ENCODE measurements around the gene CENPT. TPM values are rescaled to one million over a fixed set of nuclear protein-coding genes. Genes with fewer than 3 reads are reported as not detected.

The CENPT gene
- total RNA-seq, 2 donors from 2014 or later = 57.1 to 122 TPM

- no peaks in the 10 kb centered on the region for H3K36me3 ChIP-seq (replicated peaks in 1 of 2; ENCODE audit: insufficient read depth in 1 of 2, low read depth in 2 of 2)
- DNase-seq (no peak), ATAC-seq (no peak)
- no peaks in the 10 kb centered on the region for H3K9me3 ChIP-seq
- intact Hi-C loops (cut with DNase I) = no loop called here
- no peaks in the 10 kb centered on the region for H3K27me3 ChIP-seq
- peaks cover 4% of the 10 kb centered on the region for H3K4me1 ChIP-seq
- TF ChIP-seq, protein P1, sequence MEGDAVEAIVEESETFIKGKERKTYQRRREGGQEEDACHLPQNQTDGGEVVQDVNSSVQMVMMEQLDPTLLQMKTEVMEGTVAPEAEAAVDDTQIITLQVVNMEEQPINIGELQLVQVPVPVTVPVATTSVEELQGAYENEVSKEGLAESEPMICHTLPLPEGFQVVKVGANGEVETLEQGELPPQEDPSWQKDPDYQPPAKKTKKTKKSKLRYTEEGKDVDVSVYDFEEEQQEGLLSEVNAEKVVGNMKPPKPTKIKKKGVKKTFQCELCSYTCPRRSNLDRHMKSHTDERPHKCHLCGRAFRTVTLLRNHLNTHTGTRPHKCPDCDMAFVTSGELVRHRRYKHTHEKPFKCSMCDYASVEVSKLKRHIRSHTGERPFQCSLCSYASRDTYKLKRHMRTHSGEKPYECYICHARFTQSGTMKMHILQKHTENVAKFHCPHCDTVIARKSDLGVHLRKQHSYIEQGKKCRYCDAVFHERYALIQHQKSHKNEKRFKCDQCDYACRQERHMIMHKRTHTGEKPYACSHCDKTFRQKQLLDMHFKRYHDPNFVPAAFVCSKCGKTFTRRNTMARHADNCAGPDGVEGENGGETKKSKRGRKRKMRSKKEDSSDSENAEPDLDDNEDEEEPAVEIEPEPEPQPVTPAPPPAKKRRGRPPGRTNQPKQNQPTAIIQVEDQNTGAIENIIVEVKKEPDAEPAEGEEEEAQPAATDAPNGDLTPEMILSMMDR (IDR thresholded peaks at IDR 0.05) = no peak
- TF ChIP-seq POLR2A (IDR thresholded peaks at IDR 0.05) = no peak
- H3K4me3 ChIP-seq = no peak overlapping the region
- no peak overlapping the region for H3K27ac ChIP-seq
Observed at GRCh38 chr16:67790071-67790470, 57.4 kb downstream of the CENPT start.

GRCh38 chr16:67786491-67786890, 61.0 kb downstream of the CENPT start:
- DNase-seq (no peak), ATAC-seq (no peak)
- 89 to 94% methylated on average over 5 of the region's 5 CpGs for WGBS, 2 donors
- H3K27ac ChIP-seq = no peak overlapping the region
- H3K4me1 ChIP-seq = peaks cover 4% of the 10 kb centered on the region
- no peaks in the 10 kb centered on the region for H3K27me3 ChIP-seq
- no peaks in the 10 kb centered on the region for H3K36me3 ChIP-seq (replicated peaks in 1 of 2; ENCODE audit: insufficient read depth in 1 of 2, low read depth in 2 of 2)
- TF ChIP-seq POLR2A (IDR thresholded peaks at IDR 0.05) = no peak
- TF ChIP-seq, protein P1 (IDR thresholded peaks at IDR 0.05) = no peak
- H3K4me3 ChIP-seq = no peak overlapping the region
- intact Hi-C loops (cut with DNase I) = no loop called here
- no peaks in the 10 kb centered on the region for H3K9me3 ChIP-seq

- H3K4me1 ChIP-seq = peaks cover 27% of the 10 kb centered on the region
- intact Hi-C loops (cut with DNase I) = no loop called here
- no peak for TF ChIP-seq POLR2A (IDR thresholded peaks at IDR 0.05)
- TF ChIP-seq, protein P1 (IDR thresholded peaks at IDR 0.05) = no peak
- H3K27me3 ChIP-seq = no peaks in the 10 kb centered on the region
- no peaks in the 10 kb centered on the region for H3K9me3 ChIP-seq
- H3K36me3 ChIP-seq (replicated peaks in 1 of 2; ENCODE audit: insufficient read depth in 1 of 2, low read depth in 2 of 2) = no peaks in the 10 kb centered on the region
- no peak overlapping the region for H3K27ac ChIP-seq
- DNase-seq = no peak
- no peak overlapping the region for H3K4me3 ChIP-seq
- ATAC-seq = no peak
Observed at GRCh38 chr16:67783353-67783725, 64.2 kb downstream of the CENPT start.

DNA sequence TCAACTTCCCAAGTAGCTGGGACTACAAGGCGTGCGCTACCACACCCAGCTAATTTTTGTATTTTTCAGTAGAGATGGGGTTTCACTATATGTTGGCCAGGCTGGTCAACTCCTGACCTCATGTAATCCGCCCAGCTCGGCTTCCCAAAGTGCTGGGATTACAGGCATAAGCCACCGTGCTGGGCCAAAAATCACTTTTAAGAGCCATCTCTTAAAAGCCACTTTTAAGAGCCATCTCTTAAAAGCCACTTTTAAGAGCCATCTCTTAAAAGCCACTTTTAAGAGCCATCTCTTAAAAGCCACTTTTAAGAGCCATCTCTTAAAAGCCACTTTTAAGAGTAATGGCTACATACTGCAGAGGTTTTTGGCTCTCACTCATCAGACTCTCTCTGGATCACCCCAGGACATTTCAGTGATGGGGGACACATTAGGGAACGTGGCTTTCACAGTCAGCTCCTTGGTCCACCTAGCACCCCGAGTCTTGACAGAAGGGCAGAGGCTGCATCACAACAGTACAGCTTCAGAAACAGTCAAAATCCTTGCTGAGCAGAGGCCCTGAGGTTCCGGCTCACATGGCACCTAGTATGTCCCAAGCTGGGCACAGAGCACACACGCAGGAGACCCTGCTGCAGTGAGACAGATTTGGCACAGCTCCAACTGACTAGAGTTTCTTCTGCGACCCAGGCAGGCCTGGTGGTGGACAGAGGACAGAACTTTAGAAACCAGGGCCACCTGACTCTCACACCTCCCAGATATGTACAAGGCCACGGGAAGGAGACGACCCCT, 64.7 kb downstream of the CENPT start:
- intact Hi-C loops (cut with DNase I) = no loop called here

More for the DNA sequence above, 64.7 kb downstream of the CENPT start:
- Histone ChIP-seq H3K4me3 (no peak overlapping the region), H3K27me3 (no peaks in the 10 kb centered on the region), H3K4me1 (peaks cover 27% of the 10 kb centered on the region), H3K36me3 (replicated peaks in 1 of 2; ENCODE audit: insufficient read depth in 1 of 2, low read depth in 2 of 2) (no peaks in the 10 kb centered on the region), H3K27ac (no peak overlapping the region), H3K9me3 (no peaks in the 10 kb centered on the region)
- ATAC-seq (no peak), DNase-seq (no peak)
- TF ChIP-seq POLR2A (IDR thresholded peaks at IDR 0.05) = no peak
- TF ChIP-seq, protein P1 (IDR thresholded peaks at IDR 0.05) = no peak
- WGBS, 2 donors = 83 to 84% methylated on average over 8 to 12 of the region's 12 CpGs

All from body of pancreas (tissue), 4 donors.